DMS 273 treated with DMSO at 0.1 percent for 48 hours (cell line): Measurements from ENCODE around the gene GRM8.
A peak's percentile ranks its signal among the peaks of the same experiment; 100 is the strongest.

Source experiments
- DNase-seq: peaks from one replicate; lab custom pipeline; 2025; lab: John Stamatoyannopoulos, UW

The GRM8 gene

GRCh38 chr7:126658684-126659083 lies 594.1 kb downstream of the GRM8 start:
- no peak for DNase-seq

GRCh38 chr7:126657599-126658358 lies 595.0 kb downstream of the GRM8 start:
- DNase-seq, result no peak

- no peak for DNase-seq
Measured at GRCh38 chr7:126657137-126657536, 595.6 kb downstream of the GRM8 start.

DNA sequence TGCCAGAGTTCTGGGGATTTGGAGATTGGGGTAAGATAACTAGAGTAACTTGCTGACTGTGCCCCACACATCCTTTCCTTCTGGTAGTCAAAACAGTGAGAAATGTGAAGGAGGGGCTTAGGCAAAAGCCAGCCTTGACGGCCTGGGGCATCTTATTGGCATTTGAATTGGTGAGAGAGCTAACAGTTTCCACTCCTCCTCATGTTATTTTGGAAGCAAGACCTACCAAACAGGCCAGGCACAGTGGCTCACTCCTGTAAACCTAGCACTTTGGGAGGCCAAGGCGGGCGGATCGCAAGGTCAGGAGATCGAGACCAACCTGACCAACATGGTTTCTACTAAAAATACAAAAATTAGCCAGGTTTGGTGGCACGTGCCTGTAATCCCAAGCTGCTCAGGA lies 596.6 kb downstream of the GRM8 start:
- DNase-seq, result no peak

DNA sequence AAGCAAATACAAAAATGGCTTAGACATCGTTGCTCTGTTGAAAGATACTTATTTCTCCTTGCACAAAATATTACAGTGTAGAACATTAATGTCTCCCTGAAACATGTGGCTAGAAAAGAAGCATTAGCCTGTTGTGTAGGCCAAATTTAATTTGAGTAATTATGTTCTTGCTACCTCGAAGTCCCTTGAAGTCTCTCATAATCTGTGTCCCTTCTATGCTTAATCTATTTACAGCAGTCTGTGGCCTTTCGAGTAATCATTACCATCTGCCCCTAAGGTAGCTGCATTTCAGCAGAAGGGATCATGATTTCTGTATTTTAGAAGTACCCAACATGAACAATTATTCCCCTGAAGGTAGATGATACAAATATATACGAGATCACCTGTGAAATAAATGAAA lies 615.2 kb downstream of the GRM8 start:
- DNase-seq, result no peak

DNA sequence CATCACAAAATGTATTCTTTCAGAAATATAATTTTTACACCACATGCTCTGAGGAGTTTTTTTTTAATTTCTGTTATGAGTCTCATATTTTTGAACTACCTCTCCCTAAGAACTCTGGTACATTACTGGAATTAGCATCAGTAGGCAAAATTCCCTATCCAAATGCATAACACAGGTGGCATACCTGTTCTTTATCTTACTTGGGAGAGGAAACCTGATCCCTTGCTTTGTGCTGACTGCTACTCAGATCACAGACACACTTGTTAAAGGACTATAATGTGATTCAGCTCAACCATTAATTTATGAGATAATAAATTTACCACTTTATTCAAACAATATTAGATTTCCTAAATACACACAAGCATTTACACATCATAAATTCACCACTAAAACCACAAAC lies 617.2 kb downstream of the GRM8 start:
- DNase-seq, result no peak

GRCh38 chr7:126608339-126608776 lies 644.4 kb downstream of the GRM8 start:
- no peak for DNase-seq

DNA sequence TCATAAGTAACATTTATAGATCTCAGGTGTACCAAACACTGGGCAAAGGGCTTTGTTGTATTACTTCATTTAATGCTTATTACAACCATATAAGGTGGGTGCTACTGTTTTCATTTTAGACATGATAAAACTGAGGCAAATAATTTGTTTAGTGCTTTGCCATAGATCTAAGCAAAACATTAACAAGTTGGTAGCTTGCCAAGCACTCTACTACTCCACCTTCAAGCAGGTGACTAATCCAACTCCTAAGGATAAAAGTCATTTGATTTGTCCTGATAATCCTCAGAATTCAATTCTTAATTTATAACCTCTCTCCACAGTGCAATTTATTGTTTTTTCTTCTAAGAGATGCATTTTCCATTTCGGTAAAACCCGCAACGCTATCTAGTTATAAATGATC lies 646.4 kb downstream of the GRM8 start:
- DNase-seq, result no peak

DNA sequence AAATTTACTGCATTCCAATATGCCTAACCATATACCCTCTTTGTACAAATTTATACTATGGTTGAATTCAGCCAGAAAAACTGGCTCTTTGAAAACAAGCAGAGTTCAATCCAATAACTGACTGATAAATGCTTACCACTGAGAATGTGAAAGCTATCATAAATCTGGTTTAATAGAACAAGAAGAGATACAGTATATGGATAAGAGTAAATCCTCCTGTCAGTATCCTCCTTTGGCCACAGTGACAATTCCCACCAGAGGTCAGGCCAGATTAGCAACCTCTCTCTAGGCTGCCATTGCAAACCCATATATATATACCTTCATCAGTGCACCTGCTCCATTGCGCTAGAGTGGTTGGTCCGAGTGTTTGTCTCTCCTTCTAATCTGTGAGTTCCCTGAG lies 647.2 kb downstream of the GRM8 start:
- no peak for DNase-seq

DNA sequence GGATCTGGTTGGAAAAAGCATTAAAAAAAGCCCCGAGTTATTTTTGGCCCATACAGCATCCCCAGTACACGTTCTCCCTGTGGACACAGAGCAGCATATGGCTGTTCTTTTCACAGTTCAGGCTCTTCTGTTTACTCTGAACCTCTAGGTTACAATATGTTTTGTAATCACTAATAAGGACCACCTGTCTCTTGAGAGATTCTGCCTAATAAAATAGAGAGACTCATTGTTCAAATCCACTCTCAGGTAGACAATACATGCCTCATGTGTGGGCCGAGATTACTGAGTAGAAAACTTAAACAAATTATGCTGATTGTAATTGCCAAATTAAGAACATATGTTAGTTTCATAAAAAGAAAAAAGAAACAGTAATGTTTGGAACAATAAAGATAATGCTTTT lies 647.7 kb downstream of the GRM8 start:
- no peak for DNase-seq

- DNase-seq, result no peak
Measured at GRCh38 chr7:126589068-126589684, 663.6 kb downstream of the GRM8 start.

- DNase-seq, result peak; percentile 78
Measured at GRCh38 chr7:126578338-126578737, 674.4 kb downstream of the GRM8 start.

DNA sequence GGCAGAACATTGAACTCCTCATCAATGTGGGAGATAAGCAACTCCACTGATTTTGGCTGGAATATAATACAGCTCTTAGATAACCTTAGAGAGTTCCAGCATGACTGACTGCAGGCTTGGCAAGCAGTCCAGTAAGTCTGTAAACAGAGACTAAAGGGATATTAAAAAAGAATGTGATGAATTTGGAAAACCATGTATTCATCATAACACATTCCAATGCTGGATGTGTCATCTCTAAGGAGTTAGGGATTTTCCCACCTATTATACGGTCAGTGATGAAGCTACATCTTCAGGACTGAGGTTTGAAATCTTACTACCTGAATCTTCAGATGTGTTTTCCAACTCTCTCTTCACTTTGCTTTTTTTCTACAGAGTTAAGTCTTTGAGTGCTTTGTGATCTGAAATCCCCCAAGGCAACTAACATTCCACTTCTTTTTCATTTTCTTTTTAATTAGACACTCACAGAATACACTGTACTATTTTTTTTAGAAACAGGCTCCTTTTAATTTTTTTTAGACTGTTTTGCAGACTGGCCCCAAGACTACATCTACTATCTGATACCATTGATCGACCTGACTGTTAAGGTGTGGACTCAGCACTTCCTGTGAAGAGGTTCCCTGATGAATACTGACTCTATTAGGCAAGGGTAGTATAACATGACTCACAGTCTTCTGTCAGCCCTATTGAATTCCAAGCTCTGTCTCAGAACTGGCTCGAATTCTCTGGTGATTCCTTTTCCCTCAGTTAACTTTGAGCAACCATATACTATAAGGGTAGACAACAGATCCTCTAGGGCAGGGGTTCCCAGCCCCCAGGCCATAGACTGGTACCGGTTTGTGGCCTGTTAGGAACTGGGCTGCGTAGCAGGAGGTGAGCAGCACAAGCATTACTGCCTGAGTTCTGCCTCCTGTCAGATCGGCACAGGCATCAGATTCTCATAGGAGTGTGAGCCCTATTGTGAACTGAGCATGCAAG lies 678.2 kb downstream of the GRM8 start:
- DNase-seq, result no peak

DNA sequence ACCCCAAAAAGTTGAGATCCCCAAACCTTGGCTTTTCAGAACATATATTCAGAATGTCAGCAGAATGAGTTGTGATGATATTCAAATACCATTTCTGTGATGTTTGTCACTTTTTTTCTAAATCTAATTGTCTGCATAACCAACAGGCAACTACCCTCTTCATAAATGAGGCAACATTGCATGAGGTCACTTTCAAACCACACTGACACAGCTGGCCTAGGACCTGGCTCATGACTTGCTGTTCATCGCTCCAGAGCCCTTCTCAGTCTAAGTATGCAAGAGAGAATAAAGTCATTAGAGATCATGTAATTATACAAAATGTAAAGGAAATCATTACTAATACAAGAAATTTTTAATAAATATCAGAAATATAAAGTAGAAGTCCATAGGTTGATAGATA lies 681.9 kb downstream of the GRM8 start:
- DNase-seq, result no peak

DNA sequence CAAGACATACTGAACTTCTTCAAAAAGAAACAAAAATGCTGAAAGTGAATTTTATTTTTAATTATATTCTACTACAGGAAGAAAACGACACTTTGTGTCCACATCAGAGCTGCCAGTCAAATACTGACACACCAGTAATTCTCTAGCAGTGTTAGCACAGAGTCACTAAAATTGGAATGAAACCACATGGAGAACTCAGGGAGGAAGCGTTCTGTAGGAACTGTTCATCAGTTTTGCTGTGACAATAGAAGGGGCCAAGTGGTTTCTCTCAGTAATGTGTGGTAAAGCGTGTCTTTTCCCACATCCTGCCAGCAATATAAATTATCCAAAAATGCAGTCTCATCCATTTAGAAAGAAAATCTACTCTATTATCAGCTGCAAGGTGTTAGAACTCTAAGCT lies 683.3 kb downstream of the GRM8 start:
- no peak for DNase-seq

GRCh38 chr7:126557271-126557670 lies 695.5 kb downstream of the GRM8 start:
- DNase-seq, result no peak

- DNase-seq, result no peak
Measured at GRCh38 chr7:126541406-126541805, 711.3 kb downstream of the GRM8 start.

GRCh38 chr7:126535176-126535575 lies 717.6 kb downstream of the GRM8 start:
- no peak for DNase-seq

- DNase-seq, result no peak
Measured at GRCh38 chr7:126533715-126534114, 719.0 kb downstream of the GRM8 start.

- no peak for DNase-seq
Measured at GRCh38 chr7:126529833-126530232, 722.9 kb downstream of the GRM8 start.

GRCh38 chr7:126529254-126529653 lies 723.5 kb downstream of the GRM8 start:
- no peak for DNase-seq

- DNase-seq, result no peak
Measured at GRCh38 chr7:126525906-126526305, 726.8 kb downstream of the GRM8 start.

GRCh38 chr7:126524967-126525366 lies 727.8 kb downstream of the GRM8 start:
- DNase-seq, result no peak
